K562 (cell line): ENCODE measurements around the gene UBXN11. TPM values are rescaled to one million over a fixed set of nuclear protein-coding genes. Genes with fewer than 3 reads are reported as not detected.

ENCODE experiments used
- C11orf30 ChIP-seq: fragments of 450-650 bp; IDR thresholded peaks from 2 replicates; pipeline ENCODE4 v1.6.1; 2016; ENCODE audit warnings: low read depth, mild to moderate bottlenecking
- CBX5 ChIP-seq: IDR thresholded peaks from 2 replicates; pipeline ENCODE4 v1.6.1; 2014; ENCODE audit warnings: low read depth, borderline replicate concordance
- CC2D1A ChIP-seq: fragments of 450-650 bp; IDR thresholded peaks from 2 replicates; pipeline ENCODE4 v1.6.1; 2017; ENCODE audit warnings: mild to moderate bottlenecking
- CREM ChIP-seq: IDR thresholded peaks from 2 replicates; pipeline ENCODE4 v1.6.1; 2014; ENCODE audit warnings: antibody characterized with exemption, low read depth
- HSF4 ChIP-seq: fragments of 250-450 bp; sonication (Bioruptor Pico); IDR thresholded peaks from 2 replicates; pipeline ENCODE4 v2.1.2; 2022; ENCODE audit warnings: mild to moderate bottlenecking, moderate library complexity, borderline replicate concordance
- LCOR ChIP-seq: sonication (generic); formaldehyde crosslinking; IDR thresholded peaks from 2 replicates; pipeline ENCODE4 v1.8.0; 2022; ENCODE audit warnings: mild to moderate bottlenecking, missing genetic modification reagents
- NFE2L1 ChIP-seq: fragments of 450-650 bp; IDR thresholded peaks from 2 replicates; pipeline ENCODE4 v1.6.1; 2016; ENCODE audit warnings: missing genetic modification characterization, low read depth, mild to moderate bottlenecking, missing compliant biosample characterization, moderate library complexity, borderline replicate concordance
- PCBP1 ChIP-seq: fragments of 200-400 bp; formaldehyde crosslinking; IDR thresholded peaks from 2 replicates; pipeline ENCODE4 v1.6.1; 2018; ENCODE audit warnings: mild to moderate bottlenecking, low read depth, low read length; ENCODE audit not compliant: poor library complexity, severe bottlenecking
- POLR2G ChIP-seq: fragments of 200-400 bp; formaldehyde crosslinking; IDR thresholded peaks from 2 replicates; pipeline ENCODE4 v1.6.1; 2017; ENCODE audit warnings: low read depth, mild to moderate bottlenecking, antibody characterized with exemption, low read length, moderate library complexity
- SIRT6 ChIP-seq: IDR thresholded peaks from one replicate; pipeline ENCODE4 v1.6.1; 2012; ENCODE audit warnings: low read depth, mild to moderate bottlenecking, control low read depth, inconsistent platforms, low read length, moderate library complexity
- SMARCA5 ChIP-seq: fragments of 450-650 bp; IDR thresholded peaks from 2 replicates; pipeline ENCODE4 v1.6.1; 2016
- TBL1XR1 ChIP-seq, 2 experiments: IDR thresholded peaks; 2 replicates each; pipeline ENCODE4 v1.6.1; 2012; ENCODE audit warnings: improper control_type of control experiment in 2 of 2, low read length in 2 of 2, mild to moderate bottlenecking in 1 of 2
- ZC3H8 ChIP-seq: fragments of 450-650 bp; IDR thresholded peaks from 2 replicates; pipeline ENCODE4 v1.6.1; 2017
- ZFPM2 ChIP-seq: fragments of 250-450 bp; sonication (Bioruptor Pico); IDR thresholded peaks from 2 replicates; pipeline ENCODE4 v1.5.1; 2022; ENCODE audit warnings: mild to moderate bottlenecking
- ZNF124 ChIP-seq: sonication (generic); formaldehyde crosslinking; IDR thresholded peaks from 2 replicates; pipeline ENCODE4 v1.8.1; 2022; ENCODE audit warnings: missing genetic modification reagents
- polyA plus RNA-seq, 8 experiments: library from polyadenylated mRNA; depleted of rRNA in 4 of 8; stranded (reverse) in 5 of 8; unstranded in 3 of 8; fragments of >200 nt; fragmentation: Nextera tagmentation in 2 of 8; fragmentation: Illumina TruSeq in 1 of 8; extraction: Ambion mirVana in 2 of 8; extraction: Trizol in 1 of 8; gene quantifications; 2 replicates each; pipeline versions ENCODE4 v1.2.1 to v1.2.3, GENCODE V29; 2011 to 2014; ENCODE audit warnings: inconsistent platforms in 1 of 8, missing spikeins in 1 of 8
- total RNA-seq, 7 experiments: library from RNA; depleted of rRNA in 6 of 7; stranded (reverse); fragments of >200 nt in 6 of 7; fragmentation: Illumina TruSeq in 2 of 7; extraction: Trizol in 2 of 7; gene quantifications; 2 replicates each; pipeline versions ENCODE4 v1.2.1 to v1.2.3, GENCODE V29; 2011 to 2021; ENCODE audit warnings: low replicate concordance in 1 of 7
- TF ChIP-seq, protein P1 (sequence below), 2 experiments: fragments of 450-650 bp; conservative IDR thresholded peaks; 2 replicates each; pipeline ENCODE4 v1.6.1; 2017; ENCODE audit warnings: mild to moderate bottlenecking in 2 of 2, moderate library complexity in 2 of 2
- TF ChIP-seq, protein P2 (sequence below): sonication (generic); formaldehyde crosslinking; IDR thresholded peaks from 2 replicates; pipeline ENCODE4 v1.8.0; 2022; ENCODE audit warnings: missing genetic modification reagents, mild to moderate bottlenecking, borderline replicate concordance
- TF ChIP-seq, protein P3 (sequence below), 2 experiments: fragments of 450-650 bp in 1 of 2; sonication (generic) in 1 of 2; formaldehyde crosslinking in 1 of 2; IDR thresholded peaks in 1 of 2; conservative IDR thresholded peaks in 1 of 2; 2 replicates each; pipeline versions ENCODE4 v1.6.1 to v1.8.1; 2016 to 2023; ENCODE audit warnings: mild to moderate bottlenecking in 2 of 2, moderate library complexity in 2 of 2, inconsistent platforms in 1 of 2, missing genetic modification reagents in 1 of 2
- TF ChIP-seq, protein P4 (sequence below): fragments of 250-450 bp; sonication (Bioruptor Pico); IDR thresholded peaks from 2 replicates; pipeline ENCODE4 v1.4.0; 2020; ENCODE audit warnings: mild to moderate bottlenecking
- TF ChIP-seq, protein P5 (sequence below): fragments of 450-650 bp; IDR thresholded peaks from 2 replicates; pipeline ENCODE4 v1.6.1; 2016; ENCODE audit warnings: borderline replicate concordance

The UBXN11 gene
- total and polyA plus RNA-seq, 9 of the 15 experiments (the other 6 are each of a cell fraction or from before 2014, with no cell fraction given) = 0.48 to 34.3 (median 11.3) TPM

DNA sequence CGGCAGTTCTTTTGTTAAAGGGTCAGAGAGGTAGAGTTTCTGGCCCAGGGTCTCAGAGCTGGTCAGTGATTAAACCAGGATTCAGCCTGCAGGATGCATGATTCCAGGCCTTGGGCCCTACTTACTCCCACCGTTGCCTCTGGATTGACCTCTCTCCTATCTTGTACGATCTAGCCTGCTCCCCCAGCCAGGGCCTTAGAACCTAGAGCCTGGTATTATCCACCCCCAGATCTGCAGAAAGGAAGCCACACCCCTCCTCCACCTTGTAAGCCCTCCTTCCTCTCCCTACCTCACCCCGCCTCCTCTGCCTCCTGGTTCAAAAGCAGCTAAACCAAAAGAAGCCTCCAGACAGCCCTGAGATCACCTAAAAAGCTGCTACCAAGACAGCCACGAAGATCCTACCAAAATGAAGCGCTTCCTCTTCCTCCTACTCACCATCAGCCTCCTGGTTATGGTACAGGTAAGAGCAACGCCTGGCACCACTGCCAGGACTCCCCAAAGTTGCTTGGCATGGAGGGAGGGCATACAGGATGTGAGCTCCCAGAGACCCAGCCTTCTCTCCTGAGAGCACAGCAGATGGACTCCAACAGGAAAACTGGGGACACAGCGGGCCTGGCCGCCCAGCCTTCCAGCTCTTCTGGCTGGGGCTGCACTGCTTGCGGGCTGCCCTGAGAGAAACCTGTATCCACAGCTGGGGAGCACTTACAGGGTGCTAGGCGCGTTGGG is 11.3 kb upstream of the UBXN11 start, which contains the start of gene CD52 (continued):
- TF ChIP-seq, protein P1, sequence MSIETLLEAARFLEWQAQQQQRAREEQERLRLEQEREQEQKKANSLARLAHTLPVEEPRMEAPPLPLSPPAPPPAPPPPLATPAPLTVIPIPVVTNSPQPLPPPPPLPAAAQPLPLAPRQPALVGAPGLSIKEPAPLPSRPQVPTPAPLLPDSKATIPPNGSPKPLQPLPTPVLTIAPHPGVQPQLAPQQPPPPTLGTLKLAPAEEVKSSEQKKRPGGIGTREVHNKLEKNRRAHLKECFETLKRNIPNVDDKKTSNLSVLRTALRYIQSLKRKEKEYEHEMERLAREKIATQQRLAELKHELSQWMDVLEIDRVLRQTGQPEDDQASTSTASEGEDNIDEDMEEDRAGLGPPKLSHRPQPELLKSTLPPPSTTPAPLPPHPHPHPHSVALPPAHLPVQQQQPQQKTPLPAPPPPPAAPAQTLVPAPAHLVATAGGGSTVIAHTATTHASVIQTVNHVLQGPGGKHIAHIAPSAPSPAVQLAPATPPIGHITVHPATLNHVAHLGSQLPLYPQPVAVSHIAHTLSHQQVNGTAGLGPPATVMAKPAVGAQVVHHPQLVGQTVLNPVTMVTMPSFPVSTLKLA (conservative IDR thresholded peaks at IDR 0.05) = no peak
- no peak for TF ChIP-seq CC2D1A
- TF ChIP-seq SIRT6 = no peak
- TF ChIP-seq, protein P2, sequence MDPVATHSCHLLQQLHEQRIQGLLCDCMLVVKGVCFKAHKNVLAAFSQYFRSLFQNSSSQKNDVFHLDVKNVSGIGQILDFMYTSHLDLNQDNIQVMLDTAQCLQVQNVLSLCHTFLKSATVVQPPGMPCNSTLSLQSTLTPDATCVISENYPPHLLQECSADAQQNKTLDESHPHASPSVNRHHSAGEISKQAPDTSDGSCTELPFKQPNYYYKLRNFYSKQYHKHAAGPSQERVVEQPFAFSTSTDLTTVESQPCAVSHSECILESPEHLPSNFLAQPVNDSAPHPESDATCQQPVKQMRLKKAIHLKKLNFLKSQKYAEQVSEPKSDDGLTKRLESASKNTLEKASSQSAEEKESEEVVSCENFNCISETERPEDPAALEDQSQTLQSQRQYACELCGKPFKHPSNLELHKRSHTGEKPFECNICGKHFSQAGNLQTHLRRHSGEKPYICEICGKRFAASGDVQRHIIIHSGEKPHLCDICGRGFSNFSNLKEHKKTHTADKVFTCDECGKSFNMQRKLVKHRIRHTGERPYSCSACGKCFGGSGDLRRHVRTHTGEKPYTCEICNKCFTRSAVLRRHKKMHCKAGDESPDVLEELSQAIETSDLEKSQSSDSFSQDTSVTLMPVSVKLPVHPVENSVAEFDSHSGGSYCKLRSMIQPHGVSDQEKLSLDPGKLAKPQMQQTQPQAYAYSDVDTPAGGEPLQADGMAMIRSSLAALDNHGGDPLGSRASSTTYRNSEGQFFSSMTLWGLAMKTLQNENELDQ = no peak
- TF ChIP-seq, protein P3, sequence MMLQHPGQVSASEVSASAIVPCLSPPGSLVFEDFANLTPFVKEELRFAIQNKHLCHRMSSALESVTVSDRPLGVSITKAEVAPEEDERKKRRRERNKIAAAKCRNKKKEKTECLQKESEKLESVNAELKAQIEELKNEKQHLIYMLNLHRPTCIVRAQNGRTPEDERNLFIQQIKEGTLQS (IDR thresholded peaks at IDR 0.05) = no peak
- TF ChIP-seq, protein P3 (CRISPR knock-in tag; conservative IDR thresholded peaks at IDR 0.05) = no peak
- no peak for TF ChIP-seq SMARCA5
- TF ChIP-seq ZNF124 (CRISPR knock-in tag) = no peak
- no peak for TF ChIP-seq NFE2L1
- no peak for TF ChIP-seq LCOR (CRISPR knock-in tag)
- no peak for TF ChIP-seq ZFPM2 (CRISPR knock-in tag)
- TF ChIP-seq POLR2G = 0 out of 2 replicates have a peak, but pooled peaks have one; percentile 16
- TF ChIP-seq, protein P4, sequence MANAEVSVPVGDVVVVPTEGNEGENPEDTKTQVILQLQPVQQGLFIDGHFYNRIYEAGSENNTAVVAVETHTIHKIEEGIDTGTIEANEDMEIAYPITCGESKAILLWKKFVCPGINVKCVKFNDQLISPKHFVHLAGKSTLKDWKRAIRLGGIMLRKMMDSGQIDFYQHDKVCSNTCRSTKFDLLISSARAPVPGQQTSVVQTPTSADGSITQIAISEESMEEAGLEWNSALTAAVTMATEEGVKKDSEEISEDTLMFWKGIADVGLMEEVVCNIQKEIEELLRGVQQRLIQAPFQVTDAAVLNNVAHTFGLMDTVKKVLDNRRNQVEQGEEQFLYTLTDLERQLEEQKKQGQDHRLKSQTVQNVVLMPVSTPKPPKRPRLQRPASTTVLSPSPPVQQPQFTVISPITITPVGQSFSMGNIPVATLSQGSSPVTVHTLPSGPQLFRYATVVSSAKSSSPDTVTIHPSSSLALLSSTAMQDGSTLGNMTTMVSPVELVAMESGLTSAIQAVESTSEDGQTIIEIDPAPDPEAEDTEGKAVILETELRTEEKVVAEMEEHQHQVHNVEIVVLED (CRISPR knock-in tag) = no peak
- TF ChIP-seq, protein P5, sequence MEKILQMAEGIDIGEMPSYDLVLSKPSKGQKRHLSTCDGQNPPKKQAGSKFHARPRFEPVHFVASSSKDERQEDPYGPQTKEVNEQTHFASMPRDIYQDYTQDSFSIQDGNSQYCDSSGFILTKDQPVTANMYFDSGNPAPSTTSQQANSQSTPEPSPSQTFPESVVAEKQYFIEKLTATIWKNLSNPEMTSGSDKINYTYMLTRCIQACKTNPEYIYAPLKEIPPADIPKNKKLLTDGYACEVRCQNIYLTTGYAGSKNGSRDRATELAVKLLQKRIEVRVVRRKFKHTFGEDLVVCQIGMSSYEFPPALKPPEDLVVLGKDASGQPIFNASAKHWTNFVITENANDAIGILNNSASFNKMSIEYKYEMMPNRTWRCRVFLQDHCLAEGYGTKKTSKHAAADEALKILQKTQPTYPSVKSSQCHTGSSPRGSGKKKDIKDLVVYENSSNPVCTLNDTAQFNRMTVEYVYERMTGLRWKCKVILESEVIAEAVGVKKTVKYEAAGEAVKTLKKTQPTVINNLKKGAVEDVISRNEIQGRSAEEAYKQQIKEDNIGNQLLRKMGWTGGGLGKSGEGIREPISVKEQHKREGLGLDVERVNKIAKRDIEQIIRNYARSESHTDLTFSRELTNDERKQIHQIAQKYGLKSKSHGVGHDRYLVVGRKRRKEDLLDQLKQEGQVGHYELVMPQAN = no peak
- TF ChIP-seq CREM = no peak
- no peak for TF ChIP-seq PCBP1
- no peak; a peak in 1 of 4 replicates for TF ChIP-seq TBL1XR1 (IDR thresholded peaks at IDR 0.05; ENCODE audit: low read length in 2 of 2)
- TF ChIP-seq C11orf30 = no peak
- TF ChIP-seq HSF4 (CRISPR knock-in tag) = no peak
- no peak for TF ChIP-seq ZC3H8
- TF ChIP-seq CBX5 = no peak
